ENCODE measurements around the gene MYO3A.

MYO3A gene

GRCh38 chr10:25944771-25945170, 10.7 kb downstream of the MYO3A start:
- no peak for TF ChIP-seq ZFX (IDR thresholded peaks at IDR 0.05)
- TF ChIP-seq, protein P1, sequence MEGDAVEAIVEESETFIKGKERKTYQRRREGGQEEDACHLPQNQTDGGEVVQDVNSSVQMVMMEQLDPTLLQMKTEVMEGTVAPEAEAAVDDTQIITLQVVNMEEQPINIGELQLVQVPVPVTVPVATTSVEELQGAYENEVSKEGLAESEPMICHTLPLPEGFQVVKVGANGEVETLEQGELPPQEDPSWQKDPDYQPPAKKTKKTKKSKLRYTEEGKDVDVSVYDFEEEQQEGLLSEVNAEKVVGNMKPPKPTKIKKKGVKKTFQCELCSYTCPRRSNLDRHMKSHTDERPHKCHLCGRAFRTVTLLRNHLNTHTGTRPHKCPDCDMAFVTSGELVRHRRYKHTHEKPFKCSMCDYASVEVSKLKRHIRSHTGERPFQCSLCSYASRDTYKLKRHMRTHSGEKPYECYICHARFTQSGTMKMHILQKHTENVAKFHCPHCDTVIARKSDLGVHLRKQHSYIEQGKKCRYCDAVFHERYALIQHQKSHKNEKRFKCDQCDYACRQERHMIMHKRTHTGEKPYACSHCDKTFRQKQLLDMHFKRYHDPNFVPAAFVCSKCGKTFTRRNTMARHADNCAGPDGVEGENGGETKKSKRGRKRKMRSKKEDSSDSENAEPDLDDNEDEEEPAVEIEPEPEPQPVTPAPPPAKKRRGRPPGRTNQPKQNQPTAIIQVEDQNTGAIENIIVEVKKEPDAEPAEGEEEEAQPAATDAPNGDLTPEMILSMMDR (conservative IDR thresholded peaks at IDR 0.05) = no peak
- H3K27ac ChIP-seq = no peak overlapping the region

DNA sequence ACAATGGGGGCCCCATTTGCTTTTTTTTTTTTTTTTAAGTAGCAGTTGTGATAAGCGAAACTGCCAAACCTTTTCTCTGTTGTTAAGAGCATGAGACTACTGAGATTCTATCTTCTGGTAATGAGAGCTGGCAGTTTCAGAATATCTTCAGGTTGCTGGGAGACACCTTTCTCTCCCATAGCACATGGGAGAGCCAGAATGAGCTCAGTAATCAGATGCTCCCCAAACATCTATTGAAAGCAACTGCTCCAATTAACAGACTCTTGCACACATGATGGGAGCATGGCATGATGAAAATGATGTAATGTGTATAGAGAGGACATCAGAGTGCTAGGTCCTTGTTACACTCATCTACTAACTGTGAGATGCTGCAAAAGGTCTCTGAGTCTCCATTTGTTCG, 18.8 kb downstream of the MYO3A start:
- TF ChIP-seq, protein P1 (conservative IDR thresholded peaks at IDR 0.05) = no peak
- no peak for TF ChIP-seq ZFX (IDR thresholded peaks at IDR 0.05)
- no peak overlapping the region for H3K27ac ChIP-seq

GRCh38 chr10:25954851-25955250, 20.8 kb downstream of the MYO3A start:
- TF ChIP-seq, protein P1 (conservative IDR thresholded peaks at IDR 0.05) = no peak
- TF ChIP-seq ZFX (IDR thresholded peaks at IDR 0.05) = no peak
- no peak overlapping the region for H3K27ac ChIP-seq

- H3K27ac ChIP-seq = no peak overlapping the region
- TF ChIP-seq, protein P1 (conservative IDR thresholded peaks at IDR 0.05) = no peak
- TF ChIP-seq ZFX (IDR thresholded peaks at IDR 0.05) = no peak
Measured at GRCh38 chr10:25959540-25960232, 25.7 kb downstream of the MYO3A start.

- no peak for TF ChIP-seq ZFX (IDR thresholded peaks at IDR 0.05)
- TF ChIP-seq, protein P1 (conservative IDR thresholded peaks at IDR 0.05) = no peak
- no peak overlapping the region for H3K27ac ChIP-seq
Measured at GRCh38 chr10:25965584-25965983, 31.6 kb downstream of the MYO3A start.

DNA sequence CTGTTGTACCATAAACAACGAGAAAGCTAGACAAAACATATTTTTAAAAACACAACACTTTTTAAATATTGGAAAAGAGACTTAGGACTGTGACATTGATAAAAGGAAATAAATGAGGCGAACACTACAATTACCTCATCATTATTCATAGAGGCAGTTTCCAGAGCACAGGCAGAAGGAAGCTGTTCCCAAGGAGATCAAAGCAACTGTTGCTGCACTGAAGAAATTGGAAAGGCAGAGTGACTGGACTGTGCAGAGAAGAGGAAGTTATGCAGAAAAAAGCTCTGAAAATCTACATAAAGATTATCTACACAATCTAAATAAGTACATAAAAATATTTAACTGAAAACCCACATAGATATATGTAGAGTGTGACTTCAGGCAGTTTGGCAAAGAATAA, 32.8 kb downstream of the MYO3A start:
- TF ChIP-seq, protein P1 (conservative IDR thresholded peaks at IDR 0.05) = no peak
- no peak for TF ChIP-seq ZFX (IDR thresholded peaks at IDR 0.05)
- H3K27ac ChIP-seq = no peak overlapping the region

DNA sequence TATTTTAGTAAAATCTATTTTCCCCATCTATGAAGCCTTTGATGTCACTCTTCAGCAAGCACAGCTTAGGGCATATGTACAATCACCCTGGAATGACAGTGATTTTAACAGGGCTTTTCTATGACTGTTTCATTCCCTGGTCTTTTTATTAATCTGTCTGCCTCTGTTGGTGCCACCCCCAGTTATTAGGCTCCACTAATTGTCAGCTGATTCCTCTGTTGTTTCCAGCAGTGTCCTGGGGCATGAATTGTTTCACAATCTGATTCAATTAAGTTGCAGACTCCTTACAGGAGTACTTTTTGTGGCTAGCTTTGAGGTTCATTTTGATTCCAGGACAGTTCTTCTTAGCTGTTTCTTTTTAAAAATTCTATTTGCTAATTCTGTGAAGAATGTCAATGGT, 38.6 kb downstream of the MYO3A start:
- TF ChIP-seq ZFX (IDR thresholded peaks at IDR 0.05) = no peak
- TF ChIP-seq, protein P1 (conservative IDR thresholded peaks at IDR 0.05) = no peak
- no peak overlapping the region for H3K27ac ChIP-seq
